HepG2 (cell line): ENCODE data around the gene ANKRD11. TPM values are rescaled to one million over a fixed set of nuclear protein-coding genes. Genes with fewer than 3 reads are reported as not detected.
A peak's percentile ranks its signal among the peaks of the same experiment; 100 is the strongest.

ENCODE experiments used
- ATAC-seq: fragments of 200-7000 bp; cut with Tn5 transposase; 3 replicates; pipeline ENCODE4 v1.9.1; 2020; ENCODE audit warnings: mild to moderate bottlenecking, moderate library complexity
- BruUV-seq: library from RNA; stranded (reverse); fragments of 400-500 nt; replicated peaks from 2 replicates; lab custom pipeline; 2021; lab: Mats Ljungman, UMichigan
- CTCF ChIA-PET: fragments of 300-600 bp; formaldehyde crosslinking; extraction: SDS; loops from one replicate; lab custom pipeline; 2021; ENCODE audit warnings: low total read pairs, inconsistent platforms, low intra/inter-chr PET ratio; lab: Yijun Ruan, JAX
- POLR2A ChIA-PET: fragments of 350-600 bp; sonication (Branson Sonifier 250); formaldehyde crosslinking; loops from one replicate; lab custom pipeline; 2020; ENCODE audit warnings: antibody characterized with exemption, inconsistent platforms; lab: Yijun Ruan, JAX
- DNase-seq: peaks from one replicate; pipeline ENCODE4 v3.0.0-alpha.2; 2015; ENCODE audit warnings: low spot score
- FAIRE-seq: peaks from 3 replicates; lab custom pipeline; 2011; peaks lifted over from hg19 to GRCh38; lab: Jason Lieb, UNC
- H2AFZ ChIP-seq: one replicate; pipeline ENCODE4 v1.6.1; 2011; ENCODE audit warnings: low read length, inconsistent platforms
- H3K27ac ChIP-seq: fragments of 300-600 bp; 3 replicates; pipeline ENCODE4 v1.8.0; 2011; ENCODE audit warnings: mixed run types, mild to moderate bottlenecking, mixed read lengths, low read length, inconsistent platforms; ENCODE audit not compliant: insufficient read depth; ENCODE audit errors: extremely low read length
- H3K27me3 ChIP-seq, 2 experiments: fragments of 200-600 bp in 1 of 2; 2 replicates in 1 of 2; 3 replicates in 1 of 2; pipeline versions ENCODE4 v1.6.0 to v1.8.0; 2011; ENCODE audit warnings: low read length in 2 of 2, mild to moderate bottlenecking in 2 of 2, moderate library complexity in 2 of 2, inconsistent platforms in 1 of 2; ENCODE audit not compliant: insufficient read depth in 2 of 2, control insufficient read depth in 1 of 2
- H3K36me3 ChIP-seq, 2 experiments: fragments of 200-600 bp in 1 of 2; replicated peaks in 1 of 2; 2 replicates in 1 of 2; 3 replicates in 1 of 2; pipeline versions ENCODE4 v1.5.1 to v1.8.0; 2011; ENCODE audit warnings: low read length in 2 of 2, inconsistent platforms in 1 of 2; ENCODE audit not compliant: insufficient read depth in 2 of 2, control insufficient read depth in 1 of 2
- H3K4me1 ChIP-seq: 2 replicates; pipeline ENCODE4 v1.5.1; 2012; ENCODE audit warnings: low read length, inconsistent platforms; ENCODE audit not compliant: insufficient read depth
- H3K4me2 ChIP-seq: 2 replicates; pipeline ENCODE4 v1.6.0; 2011; ENCODE audit warnings: low read depth, low read length, inconsistent platforms
- H3K4me3 ChIP-seq, 3 experiments: fragments of 200-600 bp in 1 of 3; sonication (generic), shearing (Covaris generic) in 1 of 3; replicated peaks in 1 of 3; 2 replicates each; pipeline ENCODE4 v1.5.1; 2011 to 2016; ENCODE audit warnings: low read length in 3 of 3, inconsistent platforms in 2 of 3, low read depth in 2 of 3, mild to moderate bottlenecking in 2 of 3, control low read depth in 1 of 3, mixed read lengths in 1 of 3; ENCODE audit not compliant: insufficient read depth in 1 of 3
- H3K79me2 ChIP-seq: one replicate; pipeline ENCODE4 v1.6.1; 2011; ENCODE audit warnings: low read length, inconsistent platforms; ENCODE audit not compliant: insufficient read depth
- H3K9ac ChIP-seq: 2 replicates; pipeline ENCODE4 v1.6.0; 2011; ENCODE audit warnings: mild to moderate bottlenecking, low read depth, low read length, inconsistent platforms; ENCODE audit not compliant: insufficient read depth
- H3K9me3 ChIP-seq: 2 replicates; pipeline ENCODE4 v1.5.1; 2012; ENCODE audit warnings: mild to moderate bottlenecking, low read length
- H4K20me1 ChIP-seq: 2 replicates; pipeline ENCODE4 v1.6.0; 2011; ENCODE audit warnings: inconsistent platforms, mild to moderate bottlenecking, low read length, moderate library complexity; ENCODE audit not compliant: insufficient read depth
- POLR2AphosphoS5 ChIP-seq: IDR thresholded peaks from 2 replicates; pipeline ENCODE4 v1.6.1; 2012; ENCODE audit warnings: low read depth, low read length
- TARDBP ChIP-seq: sonication (generic); formaldehyde crosslinking; IDR thresholded peaks from 2 replicates; pipeline ENCODE4 v1.8.0; 2022; ENCODE audit warnings: mild to moderate bottlenecking, missing genetic modification reagents
- ZEB1 ChIP-seq: IDR thresholded peaks from 2 replicates; pipeline ENCODE4 v1.6.1; 2012; ENCODE audit warnings: mild to moderate bottlenecking, low read depth, inconsistent platforms; ENCODE audit not compliant: insufficient replicate concordance
- ZFP91 ChIP-seq: sonication (generic); formaldehyde crosslinking; IDR thresholded peaks from 2 replicates; pipeline ENCODE4 v1.9.0; 2022; ENCODE audit warnings: missing genetic modification reagents, mild to moderate bottlenecking, borderline replicate concordance
- ZNF274 ChIP-seq: sonication (generic); formaldehyde crosslinking; IDR thresholded peaks from 2 replicates; pipeline ENCODE4 v1.5.1; 2020; ENCODE audit warnings: mild to moderate bottlenecking, missing genetic modification reagents
- ZNF296 ChIP-seq: sonication (generic); formaldehyde crosslinking; conservative IDR thresholded peaks from 2 replicates; pipeline ENCODE4 v1.5.0; 2020; ENCODE audit warnings: mild to moderate bottlenecking, missing genetic modification reagents
- ZNF577 ChIP-seq: sonication (generic); formaldehyde crosslinking; IDR thresholded peaks from 2 replicates; pipeline ENCODE4 v1.4.0; 2020; ENCODE audit warnings: mild to moderate bottlenecking, low read depth, missing genetic modification reagents, borderline replicate concordance
- ZNF598 ChIP-seq: sonication (generic); formaldehyde crosslinking; IDR thresholded peaks from 2 replicates; pipeline ENCODE4 v1.5.1; 2020; ENCODE audit warnings: mild to moderate bottlenecking, missing genetic modification reagents, borderline replicate concordance
- ZNF609 ChIP-seq: sonication (generic); formaldehyde crosslinking; IDR thresholded peaks from 2 replicates; pipeline ENCODE4 v1.4.0; 2020; ENCODE audit warnings: mild to moderate bottlenecking, missing genetic modification reagents, borderline replicate concordance
- ZNF709 ChIP-seq: sonication (generic); formaldehyde crosslinking; IDR thresholded peaks from 2 replicates; pipeline ENCODE4 v1.5.0; 2020; ENCODE audit warnings: mild to moderate bottlenecking, missing genetic modification reagents
- ZNF781 ChIP-seq: sonication (generic); formaldehyde crosslinking; IDR thresholded peaks from 2 replicates; pipeline ENCODE4 v1.5.1; 2020; ENCODE audit warnings: borderline replicate concordance, mild to moderate bottlenecking, missing genetic modification reagents; ENCODE audit errors: not compliant biosample characterization
- WGBS: methylation state at CpG from one replicate; pipeline ENCODE4 v1.1.6; 2017; ENCODE audit warnings: low lambda C conversion rate; 5-methylcytosine and 5-hydroxymethylcytosine counted together
- in situ Hi-C: cut with HindIII; loops from 2 replicates; pipeline ENCODE4 v1.10.0; 2017; ENCODE audit warnings: low pct_unique_long_range_greater_than_20kb; ENCODE audit not compliant: extremely low pct_ligation_motif_present
- intact Hi-C: fragments of 100-400 bp; cut with micrococcal nuclease; formaldehyde crosslinking; loops from one replicate; pipeline ENCODE4 v1.10.0; 2022; ENCODE audit not compliant: unreplicated experiment
- polyA plus RNA-seq, 8 experiments: library from polyadenylated mRNA; depleted of rRNA in 3 of 8; stranded (reverse) in 7 of 8; unstranded in 1 of 8; fragments of >200 nt; fragmentation: Illumina TruSeq in 4 of 8; extraction: Trizol in 4 of 8; gene quantifications; 2 replicates each; pipeline versions ENCODE4 v1.2.1 to v1.2.3, GENCODE V29; 2011 to 2016; ENCODE audit warnings: low read depth in 4 of 8, missing spikeins in 1 of 8, mixed read lengths in 1 of 8; ENCODE audit not compliant: insufficient read depth in 1 of 8
- total RNA-seq, 5 experiments: library from RNA; depleted of rRNA; stranded (reverse); fragments of >200 nt; fragmentation: Illumina TruSeq; extraction: Trizol; gene quantifications; 2 replicates each; pipeline ENCODE4 v1.2.3, GENCODE V29; 2016; ENCODE audit warnings: low read depth in 1 of 5
- TF ChIP-seq, protein P1 (sequence below): sonication (generic); formaldehyde crosslinking; IDR thresholded peaks from 2 replicates; pipeline ENCODE4 v1.8.0; 2022; ENCODE audit warnings: mild to moderate bottlenecking, missing genetic modification reagents; ENCODE audit not compliant: insufficient replicate concordance
- TF ChIP-seq, protein P2 (sequence below): sonication (generic); formaldehyde crosslinking; IDR thresholded peaks from 2 replicates; pipeline ENCODE4 v1.5.1; 2020; ENCODE audit warnings: mild to moderate bottlenecking, missing genetic modification reagents, moderate library complexity

ANKRD11 gene
- total and polyA plus RNA-seq, 2 of the 13 experiments (the other 11 are each of a cell fraction or from before 2014, with no cell fraction given), result 21.4 to 38.4 TPM

DNA sequence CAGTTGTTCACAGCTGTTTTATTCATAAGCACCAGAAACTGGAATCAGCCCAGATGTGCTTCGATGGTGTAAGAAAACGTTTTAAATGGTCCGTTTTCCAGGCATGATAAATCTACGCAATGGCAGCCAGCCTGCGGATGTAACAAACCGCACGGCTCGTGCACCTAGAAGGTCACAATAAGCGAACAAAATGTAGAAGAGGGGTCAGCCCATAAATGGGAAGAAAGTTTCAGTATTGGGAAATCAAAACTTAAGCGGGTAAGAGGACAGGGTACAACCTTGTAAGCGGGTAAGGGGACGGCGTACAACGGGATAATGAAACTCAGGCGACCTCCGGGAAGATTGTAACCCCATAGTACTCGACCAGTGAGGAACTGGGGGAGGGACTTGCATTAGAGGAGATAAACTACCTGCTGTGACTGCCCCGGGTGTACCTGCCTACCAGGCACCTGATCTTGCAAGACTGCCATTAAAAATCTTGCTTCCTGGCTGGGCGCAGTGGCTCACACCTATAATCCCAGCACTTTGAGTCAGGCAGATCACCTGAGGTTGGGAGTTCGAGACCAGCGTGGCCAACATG lies 66.6 kb downstream of the ANKRD11 start:
- H3K27ac ChIP-seq, result peak overlapping the region; percentile 65
- peak overlapping the region; percentile 66 for H3K4me2 ChIP-seq
- peaks cover 91% of the 10 kb centered on the region for H4K20me1 ChIP-seq
- WGBS, result 70% methylated on average over 21 of the region's 21 CpGs
- H3K9ac ChIP-seq, result peak overlapping the region; percentile 16
- H3K27me3 ChIP-seq, result no peaks in the 10 kb centered on the region
- H3K79me2 ChIP-seq, result peaks cover 90% of the 10 kb centered on the region
- peaks cover 68% of the 10 kb centered on the region for H3K4me1 ChIP-seq
- ATAC-seq (peak; percentile 4; the same call in 2 of the 3 replicates), DNase-seq (no peak), FAIRE-seq (no peak)
- in situ Hi-C loops (no loop called here), intact Hi-C loops (loop anchor here (5.0 kb wide), 1 partner anchor 54 kb away; no protein-coding TSS in a partner anchor)
- no peak overlapping the region for H2AFZ ChIP-seq
- CTCF ChIA-PET, result no interaction called here
- H3K4me3 ChIP-seq, result peak overlapping the region in 1 of 3 experiments; percentile 26; a peak in 2 of 6 replicates
- no peaks in the 10 kb centered on the region for H3K9me3 ChIP-seq
- peaks cover 12 to 38% of the 10 kb centered on the region in 2 experiments; a peak in 4 of 5 replicates for H3K36me3 ChIP-seq
- BruUV-seq, result no TSS peak
- POLR2A ChIA-PET, result interaction anchor here (1.0 to 1.1 kb wide), 2 partner anchors 11 to 48 kb away, joined by 3 to 4 read pairs; no protein-coding TSS in a partner anchor
- TF ChIP-seq ZNF609 (CRISPR knock-in tag), result no peak
- no peak for TF ChIP-seq ZFP91 (CRISPR knock-in tag)
- peak; percentile 21 for TF ChIP-seq ZEB1
- TF ChIP-seq ZNF598 (CRISPR knock-in tag), result 0 out of 2 replicates have a peak, but pooled peaks have one; percentile 3
- TF ChIP-seq, protein P1, sequence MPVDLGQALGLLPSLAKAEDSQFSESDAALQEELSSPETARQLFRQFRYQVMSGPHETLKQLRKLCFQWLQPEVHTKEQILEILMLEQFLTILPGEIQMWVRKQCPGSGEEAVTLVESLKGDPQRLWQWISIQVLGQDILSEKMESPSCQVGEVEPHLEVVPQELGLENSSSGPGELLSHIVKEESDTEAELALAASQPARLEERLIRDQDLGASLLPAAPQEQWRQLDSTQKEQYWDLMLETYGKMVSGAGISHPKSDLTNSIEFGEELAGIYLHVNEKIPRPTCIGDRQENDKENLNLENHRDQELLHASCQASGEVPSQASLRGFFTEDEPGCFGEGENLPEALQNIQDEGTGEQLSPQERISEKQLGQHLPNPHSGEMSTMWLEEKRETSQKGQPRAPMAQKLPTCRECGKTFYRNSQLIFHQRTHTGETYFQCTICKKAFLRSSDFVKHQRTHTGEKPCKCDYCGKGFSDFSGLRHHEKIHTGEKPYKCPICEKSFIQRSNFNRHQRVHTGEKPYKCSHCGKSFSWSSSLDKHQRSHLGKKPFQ (CRISPR knock-in tag), result peak; percentile 32
- TF ChIP-seq ZNF709 (CRISPR knock-in tag), result no peak
- 0 out of 2 replicates have a peak, but pooled peaks have one; percentile 6 for TF ChIP-seq POLR2AphosphoS5
- TF ChIP-seq, protein P2, sequence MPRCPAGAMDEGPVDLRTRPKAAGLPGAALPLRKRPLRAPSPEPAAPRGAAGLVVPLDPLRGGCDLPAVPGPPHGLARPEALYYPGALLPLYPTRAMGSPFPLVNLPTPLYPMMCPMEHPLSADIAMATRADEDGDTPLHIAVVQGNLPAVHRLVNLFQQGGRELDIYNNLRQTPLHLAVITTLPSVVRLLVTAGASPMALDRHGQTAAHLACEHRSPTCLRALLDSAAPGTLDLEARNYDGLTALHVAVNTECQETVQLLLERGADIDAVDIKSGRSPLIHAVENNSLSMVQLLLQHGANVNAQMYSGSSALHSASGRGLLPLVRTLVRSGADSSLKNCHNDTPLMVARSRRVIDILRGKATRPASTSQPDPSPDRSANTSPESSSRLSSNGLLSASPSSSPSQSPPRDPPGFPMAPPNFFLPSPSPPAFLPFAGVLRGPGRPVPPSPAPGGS (CRISPR knock-in tag), result peak; percentile 16; the same call in 1 of the 2 replicates
- TF ChIP-seq TARDBP (CRISPR knock-in tag), result no peak
- no peak for TF ChIP-seq ZNF577 (CRISPR knock-in tag)
- no peak for TF ChIP-seq ZNF274
- peak; percentile 6 for TF ChIP-seq ZNF781 (CRISPR knock-in tag)
- 0 out of 2 replicates have a peak, but pooled peaks have one; percentile 38 for TF ChIP-seq ZNF296 (CRISPR knock-in tag)
